Measurements from ENCODE around the gene NTMT1.
A peak's percentile ranks its signal among the peaks of the same experiment; 100 is the strongest.

The NTMT1 gene

GRCh38 chr9:129639756-129640085 lies 13.8 kb downstream of the NTMT1 start:
- Histone ChIP-seq H3K4me3 (ENCODE audit: low read length) (no peak overlapping the region), H3K36me3 (ENCODE audit: control insufficient read depth, insufficient read depth, low read length) (peaks cover 12% of the 10 kb centered on the region), H3K4me1 (ENCODE audit: control insufficient read depth, low read depth, low read length) (peaks cover 3% of the 10 kb centered on the region), H3K23ac (ENCODE audit: low read length) (no peak overlapping the region), H3K79me2 (ENCODE audit: control insufficient read depth, insufficient read depth, low read length) (peaks cover 13% of the 10 kb centered on the region), H3K79me1 (ENCODE audit: low read length) (peaks cover 15% of the 10 kb centered on the region), H3K4me2 (ENCODE audit: low read length) (no peak overlapping the region), H3K9ac (ENCODE audit: low read length) (no peak overlapping the region), H2BK5ac (ENCODE audit: low read length) (no peak overlapping the region), H3K27ac (ENCODE audit: low read depth, low read length) (no peak overlapping the region), H3K18ac (ENCODE audit: low read length) (no peak overlapping the region), H3K56ac (ENCODE audit: low read length) (no peak overlapping the region), H3K27me3 (ENCODE audit: insufficient read depth, low read length, poor library complexity) (no peaks in the 10 kb centered on the region), H3K4ac (ENCODE audit: low read depth, low read length) (no peak overlapping the region), H2BK120ac (ENCODE audit: low read depth, low read length) (no peak overlapping the region), H4K5ac (ENCODE audit: low read length) (no peak overlapping the region), H4K8ac (ENCODE audit: low read depth, low read length) (no peak overlapping the region), H2AK5ac (ENCODE audit: low read length) (no peak overlapping the region), H2BK15ac (replicated peaks; ENCODE audit: low read depth) (no peak overlapping the region)
- no peak for DNase-seq
- no CpG with 5 or more reads among the region's 12 CpGs for WGBS (ENCODE audit: extremely low coverage, insufficient coverage, low lambda C conversion rate)

GRCh38 chr9:129640086-129640870 lies 14.3 kb downstream of the NTMT1 start:
- H3K9ac ChIP-seq (ENCODE audit: low read length): peak overlapping the region; percentile 89
- no peak overlapping the region for H3K18ac ChIP-seq (ENCODE audit: low read length)
- no peak overlapping the region for H2BK15ac ChIP-seq (replicated peaks; ENCODE audit: low read depth)
- no peak overlapping the region for H3K4me2 ChIP-seq (ENCODE audit: low read length)
- H3K27ac ChIP-seq (ENCODE audit: low read depth, low read length): no peak overlapping the region
- H2BK120ac ChIP-seq (ENCODE audit: low read depth, low read length): no peak overlapping the region
- H3K23ac ChIP-seq (ENCODE audit: low read length): no peak overlapping the region
- H3K36me3 ChIP-seq (ENCODE audit: control insufficient read depth, insufficient read depth, low read length): peaks cover 9% of the 10 kb centered on the region
- WGBS (ENCODE audit: extremely low coverage, insufficient coverage, low lambda C conversion rate): no CpG with 5 or more reads among the region's 25 CpGs
- no peak overlapping the region for H4K8ac ChIP-seq (ENCODE audit: low read depth, low read length)
- peaks cover 13% of the 10 kb centered on the region for H3K79me2 ChIP-seq (ENCODE audit: control insufficient read depth, insufficient read depth, low read length)
- no peak overlapping the region for H2AK5ac ChIP-seq (ENCODE audit: low read length)
- H3K4ac ChIP-seq (ENCODE audit: low read depth, low read length): no peak overlapping the region
- peaks cover 3% of the 10 kb centered on the region for H3K4me1 ChIP-seq (ENCODE audit: control insufficient read depth, low read depth, low read length)
- peaks cover 13% of the 10 kb centered on the region for H3K79me1 ChIP-seq (ENCODE audit: low read length)
- H3K56ac ChIP-seq (ENCODE audit: low read length): no peak overlapping the region
- H3K4me3 ChIP-seq (ENCODE audit: low read length): no peak overlapping the region
- DNase-seq: no peak
- H2BK5ac ChIP-seq (ENCODE audit: low read length): no peak overlapping the region
- H4K5ac ChIP-seq (ENCODE audit: low read length): no peak overlapping the region
- H3K27me3 ChIP-seq (ENCODE audit: insufficient read depth, low read length, poor library complexity): no peaks in the 10 kb centered on the region

- Histone ChIP-seq H3K4me3 (ENCODE audit: low read length) (peak overlapping the region; percentile 93), H2BK15ac (replicated peaks; ENCODE audit: low read depth) (no peak overlapping the region), H2BK5ac (ENCODE audit: low read length) (no peak overlapping the region), H3K4me1 (ENCODE audit: control insufficient read depth, low read depth, low read length) (peaks cover 3% of the 10 kb centered on the region), H3K4me2 (ENCODE audit: low read length) (peak overlapping the region; percentile 88), H3K36me3 (ENCODE audit: control insufficient read depth, insufficient read depth, low read length) (peaks cover 6% of the 10 kb centered on the region), H2AK5ac (ENCODE audit: low read length) (no peak overlapping the region), H3K79me1 (ENCODE audit: low read length) (peaks cover 13% of the 10 kb centered on the region), H3K18ac (ENCODE audit: low read length) (no peak overlapping the region), H3K9ac (ENCODE audit: low read length) (peak overlapping the region; percentile 89), H3K4ac (ENCODE audit: low read depth, low read length) (no peak overlapping the region), H4K8ac (ENCODE audit: low read depth, low read length) (no peak overlapping the region), H3K56ac (ENCODE audit: low read length) (peak overlapping the region; percentile 92), H3K27me3 (ENCODE audit: insufficient read depth, low read length, poor library complexity) (no peaks in the 10 kb centered on the region), H3K79me2 (ENCODE audit: control insufficient read depth, insufficient read depth, low read length) (peaks cover 13% of the 10 kb centered on the region), H4K5ac (ENCODE audit: low read length) (no peak overlapping the region), H2BK120ac (ENCODE audit: low read depth, low read length) (no peak overlapping the region), H3K27ac (ENCODE audit: low read depth, low read length) (no peak overlapping the region), H3K23ac (ENCODE audit: low read length) (no peak overlapping the region)
- no CpG with 5 or more reads among the region's 44 CpGs for WGBS (ENCODE audit: extremely low coverage, insufficient coverage, low lambda C conversion rate)
- DNase-seq: no peak
These were observed 15.1 kb downstream of the NTMT1 start for GRCh38 chr9:129640871-129641749.

- H3K4me3 ChIP-seq (ENCODE audit: low read length): peak within 1 kb of the TSS; percentile 93
- H2BK15ac ChIP-seq (replicated peaks; ENCODE audit: low read depth): no peak within 1 kb of the TSS
- peaks cover 3% of the 10 kb centered on the region for H3K4me1 ChIP-seq (ENCODE audit: control insufficient read depth, low read depth, low read length)
- DNase-seq: peak; percentile 98
- no peak within 1 kb of the TSS for H2BK5ac ChIP-seq (ENCODE audit: low read length)
- no peak within 1 kb of the TSS for H4K5ac ChIP-seq (ENCODE audit: low read length)
- H3K23ac ChIP-seq (ENCODE audit: low read length): no peak within 1 kb of the TSS
- peak within 1 kb of the TSS; percentile 89 for H3K9ac ChIP-seq (ENCODE audit: low read length)
- H3K56ac ChIP-seq (ENCODE audit: low read length): peak within 1 kb of the TSS; percentile 92
- H3K4ac ChIP-seq (ENCODE audit: low read depth, low read length): no peak within 1 kb of the TSS
- peaks cover 13% of the 10 kb centered on the region for H3K79me2 ChIP-seq (ENCODE audit: control insufficient read depth, insufficient read depth, low read length)
- WGBS (ENCODE audit: extremely low coverage, insufficient coverage, low lambda C conversion rate): no CpG with 5 or more reads among the region's 93 CpGs
- H3K27me3 ChIP-seq (ENCODE audit: insufficient read depth, low read length, poor library complexity): no peaks in the 10 kb centered on the region
- H3K36me3 ChIP-seq (ENCODE audit: control insufficient read depth, insufficient read depth, low read length): peaks cover 6% of the 10 kb centered on the region
- H2AK5ac ChIP-seq (ENCODE audit: low read length): no peak within 1 kb of the TSS
- H3K79me1 ChIP-seq (ENCODE audit: low read length): peaks cover 13% of the 10 kb centered on the region
- no peak within 1 kb of the TSS for H3K18ac ChIP-seq (ENCODE audit: low read length)
- peak within 1 kb of the TSS; percentile 88 for H3K4me2 ChIP-seq (ENCODE audit: low read length)
- H3K27ac ChIP-seq (ENCODE audit: low read depth, low read length): no peak within 1 kb of the TSS
- no peak within 1 kb of the TSS for H4K8ac ChIP-seq (ENCODE audit: low read depth, low read length)
- H2BK120ac ChIP-seq (ENCODE audit: low read depth, low read length): no peak within 1 kb of the TSS
These were observed 16.0 kb downstream of the NTMT1 start, which contains the start of gene ASB6 for GRCh38 chr9:129641750-129642585. TSS of gene ASB6 (minus strand) at chr9:129642151. CDS start at chr9:129641999, 152 bp downstream.

DNA sequence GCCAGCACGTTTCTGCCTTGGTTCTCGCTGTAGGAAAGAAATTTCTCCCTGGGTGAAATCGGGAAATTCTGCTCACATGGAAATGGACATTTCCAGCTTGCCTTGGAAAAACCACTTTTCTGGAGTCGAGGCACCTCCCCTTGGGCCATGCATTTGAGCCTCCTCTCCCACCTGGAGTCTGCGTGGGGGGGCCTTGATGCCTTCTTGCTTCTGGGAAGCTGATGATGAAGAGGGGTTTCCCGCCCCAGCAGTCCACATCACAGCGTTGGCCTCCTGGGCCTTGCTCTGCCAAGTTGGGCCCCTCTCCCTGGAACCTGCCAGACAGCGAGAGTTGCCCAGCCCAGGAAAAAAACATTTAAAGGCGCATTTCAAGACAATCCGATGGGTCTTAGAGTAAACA lies 17.7 kb downstream of the NTMT1 start:
- Histone ChIP-seq H3K4me3 (ENCODE audit: low read length) (no peak overlapping the region), H4K5ac (ENCODE audit: low read length) (no peak overlapping the region), H3K27me3 (ENCODE audit: insufficient read depth, low read length, poor library complexity) (no peaks in the 10 kb centered on the region), H3K79me1 (ENCODE audit: low read length) (peaks cover 13% of the 10 kb centered on the region), H3K23ac (ENCODE audit: low read length) (no peak overlapping the region), H3K9ac (ENCODE audit: low read length) (no peak overlapping the region), H2BK5ac (ENCODE audit: low read length) (no peak overlapping the region), H3K27ac (ENCODE audit: low read depth, low read length) (no peak overlapping the region), H3K4me2 (ENCODE audit: low read length) (no peak overlapping the region), H3K18ac (ENCODE audit: low read length) (no peak overlapping the region), H3K36me3 (ENCODE audit: control insufficient read depth, insufficient read depth, low read length) (no peaks in the 10 kb centered on the region), H3K56ac (ENCODE audit: low read length) (no peak overlapping the region), H2AK5ac (ENCODE audit: low read length) (no peak overlapping the region), H4K8ac (ENCODE audit: low read depth, low read length) (no peak overlapping the region), H3K79me2 (ENCODE audit: control insufficient read depth, insufficient read depth, low read length) (peaks cover 13% of the 10 kb centered on the region), H3K4ac (ENCODE audit: low read depth, low read length) (no peak overlapping the region), H2BK120ac (ENCODE audit: low read depth, low read length) (no peak overlapping the region), H3K4me1 (ENCODE audit: control insufficient read depth, low read depth, low read length) (peaks cover 3% of the 10 kb centered on the region), H2BK15ac (replicated peaks; ENCODE audit: low read depth) (no peak overlapping the region)
- DNase-seq: no peak
- no CpG with 5 or more reads among the region's 10 CpGs for WGBS (ENCODE audit: extremely low coverage, insufficient coverage, low lambda C conversion rate)

Data from mesendoderm (in vitro differentiated cells).